MM.1S (cell line): ENCODE results near the gene CCS.

ENCODE experiments used
- EZH2phosphoT487 ChIP-seq: fragments of 300-600 bp; sonication (generic); IDR thresholded peaks from 2 replicates; pipeline ENCODE4 v1.6.1; 2018; ENCODE audit warnings: antibody characterized with exemption, low read length
- TF ChIP-seq, protein P1 (sequence below): fragments of 300-600 bp; sonication (generic); IDR thresholded peaks from 2 replicates; pipeline ENCODE4 v1.5.1; 2016; ENCODE audit warnings: antibody characterized with exemption, low read length, mixed read lengths

DNA sequence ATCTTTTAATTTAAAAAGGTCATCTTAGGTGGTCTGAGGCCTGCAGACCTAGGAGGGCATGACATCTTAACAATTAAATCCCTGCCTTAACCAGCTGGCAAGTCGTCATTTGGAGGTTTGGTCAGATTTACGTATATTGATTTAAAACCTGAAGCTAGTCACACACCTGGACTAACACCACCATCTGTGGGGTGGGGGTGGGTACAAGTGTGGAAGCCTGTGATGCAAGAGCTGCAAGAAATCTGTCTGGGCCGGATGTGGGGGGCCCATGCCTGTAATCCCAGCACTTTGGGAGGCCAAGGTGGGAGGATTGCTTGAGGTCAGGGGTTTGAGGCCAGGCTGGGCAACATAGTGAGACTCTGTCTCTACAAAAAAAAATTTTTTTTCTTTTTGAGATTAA lies 11.7 kb upstream of the CCS start:
- TF ChIP-seq, protein P1, sequence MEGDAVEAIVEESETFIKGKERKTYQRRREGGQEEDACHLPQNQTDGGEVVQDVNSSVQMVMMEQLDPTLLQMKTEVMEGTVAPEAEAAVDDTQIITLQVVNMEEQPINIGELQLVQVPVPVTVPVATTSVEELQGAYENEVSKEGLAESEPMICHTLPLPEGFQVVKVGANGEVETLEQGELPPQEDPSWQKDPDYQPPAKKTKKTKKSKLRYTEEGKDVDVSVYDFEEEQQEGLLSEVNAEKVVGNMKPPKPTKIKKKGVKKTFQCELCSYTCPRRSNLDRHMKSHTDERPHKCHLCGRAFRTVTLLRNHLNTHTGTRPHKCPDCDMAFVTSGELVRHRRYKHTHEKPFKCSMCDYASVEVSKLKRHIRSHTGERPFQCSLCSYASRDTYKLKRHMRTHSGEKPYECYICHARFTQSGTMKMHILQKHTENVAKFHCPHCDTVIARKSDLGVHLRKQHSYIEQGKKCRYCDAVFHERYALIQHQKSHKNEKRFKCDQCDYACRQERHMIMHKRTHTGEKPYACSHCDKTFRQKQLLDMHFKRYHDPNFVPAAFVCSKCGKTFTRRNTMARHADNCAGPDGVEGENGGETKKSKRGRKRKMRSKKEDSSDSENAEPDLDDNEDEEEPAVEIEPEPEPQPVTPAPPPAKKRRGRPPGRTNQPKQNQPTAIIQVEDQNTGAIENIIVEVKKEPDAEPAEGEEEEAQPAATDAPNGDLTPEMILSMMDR = no peak
- no peak for TF ChIP-seq EZH2phosphoT487
